HG03066 (cell line): ENCODE results near the gene STK32A.
"Not testable (repeated sequence)": the region's sequence is repeated elsewhere in the genome, so short reads cannot be mapped to it uniquely, and the experiment has no call there.

ENCODE experiments used
- ATAC-seq: cut with Tn5 transposase; IDR thresholded peaks from one replicate; pipeline ENCODE4 v1.9.1; 2021; ENCODE audit warnings: low read depth; ENCODE audit not compliant: unreplicated experiment

The STK32A gene

DNA sequence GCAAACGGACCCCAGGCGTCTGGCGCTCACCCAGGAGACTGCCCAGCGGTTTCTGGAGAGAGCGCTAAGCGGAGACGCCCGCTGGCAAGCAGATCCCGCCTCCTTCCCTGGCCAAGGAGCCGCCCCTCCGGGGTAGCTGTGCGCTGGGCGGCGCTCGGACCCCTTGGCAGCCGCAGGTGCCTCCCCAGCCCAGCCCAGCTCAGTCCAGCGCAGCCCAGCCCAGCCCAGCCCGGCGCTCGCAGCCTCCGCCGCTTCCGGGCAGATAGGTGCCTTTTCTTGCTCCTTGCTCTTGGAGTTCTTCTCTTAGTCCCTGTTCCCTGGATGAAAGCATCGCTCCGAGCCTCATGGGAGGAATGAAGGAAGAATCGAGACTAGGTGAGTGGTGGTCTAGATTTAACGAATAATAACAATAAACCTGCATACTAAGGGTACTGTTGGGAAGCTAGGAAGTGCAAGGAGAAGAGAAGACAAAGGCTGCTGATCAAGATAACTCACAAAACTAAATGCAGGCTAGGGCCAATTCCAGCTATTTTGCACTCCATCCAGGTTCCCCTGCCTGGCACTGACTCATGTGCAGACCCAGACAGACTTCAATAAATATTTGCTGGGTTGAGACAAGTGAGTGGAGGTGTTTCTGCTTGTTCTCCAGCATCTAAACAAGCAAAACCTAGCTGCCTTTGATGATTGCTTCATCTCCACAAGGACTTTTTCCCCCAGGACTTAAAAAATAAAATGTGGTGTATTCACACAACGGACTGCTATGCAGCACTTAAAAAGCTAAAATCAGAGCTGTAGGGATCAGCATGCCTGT is at the start of gene STK32A:
Gene STK32A, plus strand, starts transcription at position 202 of the 811 bp plus-strand sequence. CDS start 4,609 bp downstream, outside the sequence.
- ATAC-seq: no peak

DNA sequence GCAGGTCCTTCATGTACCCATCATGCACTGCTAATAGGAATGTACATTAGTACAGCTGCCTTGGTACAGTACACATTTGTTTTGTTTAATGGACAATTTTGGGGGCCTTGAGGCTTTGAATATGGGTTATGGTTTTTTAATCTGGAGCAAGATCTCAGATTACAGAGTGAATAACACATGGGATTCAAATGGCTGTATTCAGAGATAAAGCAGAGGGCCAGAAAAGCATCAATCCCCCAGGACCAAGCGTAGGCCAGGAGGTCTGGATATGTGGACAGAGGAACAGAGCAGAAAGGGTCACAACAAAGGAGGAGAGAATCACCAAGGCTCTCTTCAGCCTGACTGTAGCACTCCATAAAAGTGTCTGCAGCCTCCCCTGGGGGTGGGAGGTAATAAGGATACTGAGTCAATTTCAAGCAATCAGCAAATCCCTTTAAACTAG is 47.7 kb upstream of the STK32A start:
- no peak for ATAC-seq

DNA sequence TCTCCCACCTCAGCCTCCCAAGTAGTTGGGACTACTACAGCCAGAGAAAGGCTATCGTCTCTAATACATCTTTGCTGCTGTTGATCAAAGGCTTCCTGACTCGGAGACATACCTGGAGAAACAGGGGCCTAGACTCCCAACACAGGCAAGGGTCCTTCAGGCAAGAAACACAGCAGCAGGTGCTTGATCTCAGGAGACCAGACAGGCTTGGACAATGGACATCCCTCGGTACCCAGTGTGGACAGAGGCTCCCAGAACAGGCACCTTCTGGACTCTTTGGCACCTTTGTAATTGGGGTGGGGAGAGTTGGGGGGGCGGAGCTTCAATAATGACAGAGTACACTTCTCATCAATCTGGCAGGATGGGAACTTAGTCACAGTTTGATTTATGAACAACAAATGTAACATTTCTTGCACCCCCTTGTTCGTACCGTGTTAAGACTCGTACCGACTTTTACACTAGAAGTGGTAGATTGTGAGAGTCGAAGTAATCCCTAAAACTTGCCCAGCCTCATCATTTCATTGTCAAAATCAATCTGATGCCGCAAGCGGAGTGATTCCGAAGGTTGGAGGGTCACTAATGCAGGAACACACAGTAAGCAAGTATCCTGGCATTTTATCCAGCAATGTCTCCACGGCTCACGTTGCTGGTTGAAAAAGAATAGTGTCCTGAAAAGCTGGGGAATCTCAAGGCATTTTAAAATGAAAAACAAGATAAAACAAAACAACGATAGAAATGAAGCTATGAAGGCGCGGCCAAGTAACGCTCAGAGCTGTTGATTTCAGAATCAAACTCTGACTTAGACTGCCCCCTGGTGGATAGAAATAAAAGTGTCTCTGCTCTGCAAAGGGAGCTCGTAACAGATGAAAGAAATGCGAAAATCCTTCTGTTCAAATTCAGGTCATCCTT is 46.4 kb upstream of the STK32A start:
- ATAC-seq: peak; percentile 86

DNA sequence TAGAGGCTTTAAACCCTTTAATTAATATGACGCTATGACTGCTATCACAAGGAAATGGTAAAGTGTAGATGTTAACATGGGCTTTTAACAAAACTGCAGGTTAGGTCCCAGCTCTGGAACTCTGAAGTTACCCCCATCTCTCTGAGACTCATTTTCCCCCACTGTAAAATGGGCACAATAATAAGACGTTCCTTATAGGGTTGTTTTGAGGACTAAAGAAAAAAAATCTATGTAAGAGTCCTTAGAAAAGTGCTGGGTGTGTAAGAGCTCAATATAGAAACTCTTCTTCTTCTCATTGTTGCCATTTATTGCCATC is 45.8 kb upstream of the STK32A start:
- ATAC-seq: no peak

DNA sequence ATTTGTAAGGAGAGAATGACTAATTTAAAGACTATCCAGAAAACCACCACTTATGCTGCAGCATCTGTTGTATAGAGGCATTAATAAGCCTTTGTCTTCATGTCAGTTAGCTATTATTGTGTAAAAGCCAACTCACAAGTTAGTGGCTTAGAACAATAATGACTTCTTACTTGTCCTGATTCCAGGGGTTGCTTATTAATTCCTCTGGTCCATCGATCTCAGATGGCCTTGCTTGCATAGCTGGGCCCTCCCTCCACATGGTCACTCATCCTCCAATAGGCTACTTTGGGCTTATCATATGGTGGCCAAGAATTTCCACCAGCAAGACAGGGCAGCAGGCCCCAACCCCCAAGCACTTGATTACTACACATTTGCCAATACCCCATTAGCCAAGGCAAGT is 44.5 kb upstream of the STK32A start:
- no peak for ATAC-seq

DNA sequence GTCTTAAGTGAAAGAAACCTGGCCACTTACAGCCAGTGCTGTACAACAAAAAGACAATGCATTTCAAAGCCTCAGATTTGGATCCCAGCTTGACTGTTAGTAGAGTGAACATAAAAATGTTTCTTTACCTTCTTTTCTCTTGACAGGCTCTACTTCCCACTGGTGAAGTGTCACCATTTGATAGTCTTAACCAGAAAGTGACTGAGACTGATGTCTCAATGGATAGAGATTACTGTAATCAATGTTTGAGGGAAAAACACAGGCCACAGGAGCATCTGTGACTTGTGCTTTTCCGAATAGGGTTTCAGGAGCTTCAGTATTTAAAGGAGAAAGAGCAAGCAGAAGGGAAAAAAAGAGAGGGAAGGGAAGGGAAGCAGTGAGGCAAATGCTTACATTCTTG is 41.7 kb upstream of the STK32A start:
- no peak for ATAC-seq

DNA sequence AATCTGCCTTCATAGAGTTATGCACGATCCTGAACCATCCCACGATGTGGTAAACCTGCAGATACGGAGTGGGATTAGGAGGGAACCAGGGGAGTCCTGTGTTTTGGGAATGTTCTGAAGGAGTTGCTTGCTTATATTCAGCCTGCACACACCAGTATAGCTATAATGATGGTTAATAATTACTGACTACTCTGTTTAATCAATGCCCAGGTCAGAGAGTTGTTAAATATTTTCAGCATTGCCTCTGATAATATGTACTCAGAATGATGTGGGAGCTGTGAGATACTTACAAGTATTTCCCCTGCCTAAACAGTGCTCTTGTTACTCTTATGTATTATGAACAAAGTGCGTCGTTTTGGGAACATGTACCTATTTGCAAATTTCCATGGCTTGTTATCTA is 34.8 kb upstream of the STK32A start:
- ATAC-seq: no peak

DNA sequence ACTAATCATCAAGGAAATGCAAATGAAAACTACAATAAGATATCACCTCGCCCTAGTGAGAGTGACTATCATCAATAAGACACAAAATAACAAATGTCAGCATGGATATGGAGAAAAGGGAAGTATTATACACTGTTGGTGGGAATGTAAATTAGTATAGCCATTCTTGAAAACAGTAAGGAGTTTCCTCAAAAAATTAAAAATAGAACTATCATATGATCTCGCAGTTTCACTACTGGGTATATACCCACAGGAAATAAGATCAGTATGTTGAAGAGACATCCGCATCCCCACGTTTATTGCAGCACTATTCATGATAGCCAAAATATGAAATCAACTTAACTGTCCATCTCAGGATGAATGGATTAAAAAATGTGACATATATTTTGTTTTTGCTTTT is 31.6 kb upstream of the STK32A start:
- no peak for ATAC-seq

DNA sequence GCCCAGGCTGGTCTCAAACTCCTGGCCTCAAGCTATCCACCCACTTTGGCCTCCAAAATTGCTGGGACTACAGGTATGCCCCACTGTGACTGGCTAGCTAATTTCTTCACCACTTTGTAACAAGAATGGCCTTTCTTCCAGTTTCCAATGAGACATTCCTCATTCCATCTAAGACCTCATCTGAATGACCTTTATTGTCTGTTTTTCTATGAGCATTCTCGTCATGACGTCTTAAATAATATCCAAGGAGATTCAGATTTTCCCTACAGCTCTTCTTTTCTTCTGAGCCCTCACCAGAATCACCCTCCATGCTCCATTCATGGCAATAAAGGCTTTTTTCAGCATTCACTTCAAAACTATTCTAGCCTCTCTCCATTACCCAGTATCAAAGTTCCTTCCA is 30.2 kb upstream of the STK32A start:
- no peak for ATAC-seq

DNA sequence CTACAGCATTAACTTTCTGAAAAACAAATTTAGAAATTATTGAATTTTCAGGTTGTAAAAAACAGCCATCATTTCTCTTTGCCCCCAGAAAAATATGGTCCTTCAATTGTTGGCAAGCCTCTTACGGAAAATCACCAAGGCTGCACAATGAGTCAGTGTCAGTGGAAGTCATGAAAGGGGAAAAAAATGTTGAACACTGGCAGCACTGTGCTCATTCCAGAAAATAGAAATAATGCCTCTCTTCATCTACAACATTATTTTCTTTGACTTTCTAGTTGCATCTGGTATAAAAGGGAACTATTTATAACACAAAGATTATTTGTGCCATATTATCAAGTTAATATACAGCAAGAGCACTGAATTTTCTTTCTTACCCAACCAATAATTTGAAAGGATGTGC is 26.7 kb upstream of the STK32A start:
- ATAC-seq: no peak

DNA sequence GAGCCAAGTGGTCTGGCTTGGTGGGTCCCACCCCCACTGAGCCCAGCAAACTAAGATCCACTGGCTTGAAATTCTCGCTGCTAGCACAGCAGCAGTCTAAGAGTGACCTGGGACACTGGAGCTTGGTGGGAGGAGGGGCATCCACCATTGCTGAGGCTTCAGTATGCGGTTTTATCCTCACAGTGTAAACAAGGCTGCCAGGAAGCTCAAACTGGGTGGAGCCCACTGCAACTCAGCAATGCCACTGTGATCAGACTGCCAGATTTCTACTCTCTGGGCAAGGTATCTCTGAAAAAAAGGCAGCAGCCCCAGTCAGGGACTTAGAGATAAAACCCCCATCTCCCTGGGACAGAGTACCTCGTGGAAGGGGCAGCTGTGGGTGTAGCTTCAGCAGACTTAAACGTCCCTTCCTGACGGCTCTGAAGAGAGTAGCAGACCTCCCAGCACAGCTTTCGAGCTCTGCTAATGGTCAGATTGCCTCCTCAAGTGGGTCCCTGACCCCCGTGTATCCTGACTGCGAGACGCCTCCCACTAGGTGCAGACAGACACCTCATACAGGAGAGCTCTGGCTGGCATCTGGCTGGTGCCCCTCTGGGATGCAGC is 18.2 kb upstream of the STK32A start:
- ATAC-seq: no peak

DNA sequence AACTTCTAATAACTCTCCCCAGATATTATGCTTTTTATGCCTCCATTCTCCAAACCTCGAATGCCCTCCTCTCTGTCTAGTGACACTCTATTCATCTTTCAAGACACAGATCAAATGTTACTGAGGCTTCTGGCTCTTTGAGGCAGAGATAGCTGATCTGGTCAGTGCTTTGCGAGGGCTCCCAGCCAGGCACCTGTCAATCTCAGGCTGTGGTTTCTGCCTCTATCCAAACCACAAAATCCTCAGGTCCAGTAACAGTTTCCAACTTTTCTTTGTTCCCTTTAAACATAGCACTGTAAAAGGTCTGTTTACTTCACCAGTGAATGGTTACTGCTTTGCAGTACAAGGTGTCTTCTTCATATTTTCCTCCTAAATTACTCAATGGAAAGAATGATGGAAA is 11.5 kb upstream of the STK32A start:
- ATAC-seq: no peak

DNA sequence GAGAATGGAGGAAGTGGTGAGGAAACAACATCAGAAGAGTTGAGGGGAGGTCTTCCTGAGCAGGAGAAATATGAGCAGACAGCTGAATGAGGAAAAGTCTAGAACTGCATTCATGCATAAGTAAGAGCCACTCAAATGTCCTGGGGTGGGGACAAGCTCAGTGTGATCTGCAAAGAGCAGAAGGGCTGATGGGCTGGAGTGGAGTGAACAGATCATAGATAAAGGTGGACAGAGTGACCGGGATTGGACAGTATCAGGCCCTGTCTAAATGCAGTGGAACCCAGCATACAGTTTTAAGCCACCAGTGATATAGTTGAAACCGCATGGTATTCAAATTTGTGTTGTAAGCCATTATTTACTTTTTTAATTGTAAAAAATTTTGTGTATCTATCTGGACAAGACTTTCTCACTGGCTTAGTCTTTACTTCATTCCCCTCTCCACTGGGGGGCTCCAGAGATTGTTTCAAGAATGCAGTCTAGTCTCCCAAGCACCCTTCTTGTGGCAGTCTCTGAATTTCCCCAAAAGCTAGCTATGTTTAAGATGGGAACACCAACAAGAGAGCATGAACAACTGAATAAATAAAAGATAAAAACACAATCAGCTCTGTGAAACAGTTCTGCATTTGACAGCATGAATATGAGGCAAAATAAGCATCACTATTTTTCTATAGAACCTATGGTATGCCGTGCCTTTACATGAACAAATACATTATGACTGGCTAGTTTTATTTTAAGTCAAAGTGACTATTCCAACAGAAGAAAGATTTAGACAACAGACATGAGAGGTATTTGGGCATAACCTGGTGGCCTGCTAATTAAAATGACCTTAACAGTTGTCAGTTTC is 10.7 kb upstream of the STK32A start:
- ATAC-seq: no peak

DNA sequence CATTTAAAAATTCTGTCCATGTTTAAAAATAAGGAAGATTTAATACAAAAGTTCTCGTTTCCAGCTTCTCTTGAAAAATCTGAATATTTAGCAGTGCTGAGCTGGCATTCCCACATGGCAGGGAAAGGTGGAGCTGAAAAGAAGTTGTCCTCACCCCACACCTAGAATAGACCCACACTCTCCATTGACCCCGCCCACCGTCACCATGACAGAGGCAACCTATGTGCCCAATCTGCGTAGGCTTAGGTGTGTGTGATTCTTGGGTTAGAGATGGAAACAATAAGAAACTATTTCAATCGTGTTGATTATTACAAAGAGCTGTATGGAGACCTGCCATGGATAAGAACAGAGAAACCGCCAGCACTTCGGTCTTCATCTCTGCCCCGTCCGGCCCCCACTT is 8.9 kb upstream of the STK32A start:
- no peak for ATAC-seq

DNA sequence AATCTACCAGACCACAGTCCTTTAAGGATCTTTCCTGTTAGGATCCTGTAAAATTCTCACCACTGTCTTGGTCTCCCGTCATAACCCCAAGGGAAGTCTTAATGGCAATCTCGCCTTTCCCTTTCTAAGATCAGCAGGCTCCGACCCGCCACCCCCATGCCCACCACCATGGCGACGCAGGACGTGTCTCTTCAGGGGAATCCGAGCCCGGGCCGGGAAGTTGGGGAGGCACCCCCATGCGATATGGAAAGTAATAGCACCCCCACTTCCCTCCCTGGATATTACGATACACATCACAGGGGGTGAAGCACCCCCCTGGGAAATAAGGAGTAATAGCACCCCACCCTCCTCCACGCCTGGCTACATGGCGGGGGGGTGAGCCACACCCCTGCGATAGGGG is 8.3 kb upstream of the STK32A start:
- ATAC-seq: no peak

DNA sequence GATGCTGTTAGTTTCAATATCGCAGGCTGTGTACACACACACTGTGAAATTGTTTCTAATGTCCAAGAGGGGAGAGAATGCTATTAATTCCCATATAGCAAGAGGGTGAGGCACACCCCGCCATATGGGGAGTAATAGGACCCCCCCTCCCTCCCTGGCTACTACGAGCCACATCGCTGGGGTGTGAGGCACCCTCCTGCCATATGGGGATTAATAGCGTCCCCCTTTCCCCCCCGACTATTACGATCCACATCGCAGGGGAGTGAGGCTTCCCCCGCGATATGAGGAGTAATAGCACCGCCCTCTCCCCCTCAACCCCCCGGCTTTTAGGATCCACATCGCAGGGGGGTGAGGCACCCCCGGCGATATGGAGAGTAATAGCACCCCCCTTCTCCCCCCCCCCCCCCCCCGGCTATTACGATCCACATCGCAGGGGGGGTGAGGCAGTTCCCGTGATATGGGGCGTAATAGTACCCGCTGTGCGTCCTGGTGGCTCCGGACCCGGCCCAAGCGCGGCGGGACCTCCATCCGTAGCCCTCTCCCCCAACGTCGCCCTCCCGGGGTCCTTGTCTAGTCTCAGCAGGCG is 494 bp upstream of the STK32A start:
- ATAC-seq: no peak

DNA sequence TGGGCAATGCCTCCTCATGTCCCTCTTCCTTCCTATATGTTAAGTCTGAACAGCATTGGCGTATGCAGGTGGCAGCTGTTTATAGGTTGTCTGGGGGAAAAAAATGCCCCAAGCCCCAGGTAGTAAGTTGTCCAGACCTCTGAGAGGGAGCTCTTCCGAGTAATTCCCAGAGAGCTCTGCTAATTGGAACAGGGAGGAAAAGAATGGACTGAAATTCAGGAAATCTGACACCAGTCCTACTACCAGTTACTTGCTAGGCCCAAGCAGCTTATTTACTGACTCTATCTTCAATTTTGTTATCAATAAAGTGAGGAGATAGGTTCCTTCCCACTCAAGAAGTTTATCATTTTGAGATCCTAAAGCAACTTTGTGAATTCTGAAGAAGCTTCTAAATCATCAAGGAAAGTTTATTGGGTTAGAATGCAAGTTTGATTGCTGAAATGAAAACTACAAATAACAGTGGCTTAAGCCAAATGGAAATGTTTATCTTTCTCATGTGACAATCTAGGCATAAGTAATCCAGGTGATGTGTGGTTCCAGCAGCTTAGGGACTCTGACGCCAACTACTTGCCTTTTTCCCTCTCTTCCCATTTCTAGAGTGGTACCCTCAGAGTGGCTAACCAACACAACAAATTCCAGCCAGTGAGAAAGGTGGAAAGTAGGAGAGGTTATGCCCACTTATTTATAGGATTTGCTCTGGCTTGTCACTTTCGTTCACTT is 5.6 kb downstream of the STK32A start:
- ATAC-seq: no peak

DNA sequence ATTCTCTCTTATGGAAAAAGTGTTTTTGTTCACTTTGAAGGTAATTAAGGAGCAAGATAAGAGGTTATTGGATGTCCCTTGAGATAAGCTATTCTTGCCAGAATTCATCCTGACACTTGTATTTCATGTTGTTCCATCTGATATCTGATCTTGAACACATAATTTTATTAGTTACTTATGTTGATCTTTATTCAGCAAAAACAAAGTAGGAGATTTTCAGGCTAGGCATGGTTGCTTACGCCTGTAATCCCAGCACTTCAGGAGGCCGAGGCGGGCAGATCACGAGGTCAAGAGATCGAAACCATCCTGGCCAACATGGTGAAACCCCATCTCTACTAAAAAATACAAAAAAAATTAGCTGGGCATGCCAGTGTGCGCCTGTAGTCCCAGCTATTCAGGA is 8.4 kb downstream of the STK32A start:
- not testable (repeated sequence) for ATAC-seq

DNA sequence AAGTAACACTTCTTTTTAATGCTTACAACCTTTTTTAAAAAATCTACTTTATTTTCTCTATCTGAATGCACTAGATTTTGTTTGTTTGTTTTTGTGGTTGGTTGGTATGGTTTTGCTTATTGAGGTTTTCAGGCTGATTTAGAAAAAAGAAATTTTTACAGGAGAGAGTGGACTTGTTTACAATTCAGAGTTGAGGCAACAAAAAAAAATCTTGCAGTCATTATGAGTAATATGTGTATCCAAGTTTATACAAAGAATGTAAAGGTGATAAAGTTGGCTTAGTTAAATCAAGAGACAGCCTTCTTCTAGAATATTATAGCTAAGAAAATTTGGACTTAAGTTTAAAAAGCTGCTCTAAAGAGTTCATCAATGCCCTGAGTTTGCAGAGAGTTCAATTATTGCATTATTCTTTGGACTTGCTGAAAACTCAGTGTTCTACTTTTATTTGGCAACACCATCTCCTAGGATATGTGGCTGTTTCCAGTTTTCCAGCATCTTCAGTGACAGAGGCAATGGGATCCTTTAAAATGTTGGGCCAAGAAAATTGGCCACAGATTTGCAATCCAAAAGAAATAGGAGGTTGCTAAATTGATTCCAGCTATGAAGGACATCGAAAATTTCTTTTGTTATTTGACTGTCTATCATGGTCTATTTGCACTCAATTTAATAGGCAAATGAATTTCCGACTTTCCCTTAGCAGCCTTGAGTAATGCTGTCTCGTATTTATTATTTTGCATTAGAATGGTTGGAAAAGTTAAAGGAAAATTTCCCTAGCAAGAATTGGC is 10.7 kb downstream of the STK32A start:
- ATAC-seq: no peak
